IMR-90 (cell line): ENCODE results near the gene SRC. TPM values are rescaled to one million over a fixed set of nuclear protein-coding genes. Genes with fewer than 3 reads are reported as not detected.

ENCODE experiments used
- ATAC-seq: fragments of 200-7000 bp; cut with Tn5 transposase; 2 replicates; pipeline ENCODE4 v1.9.1; 2020; ENCODE audit warnings: low read depth, mild to moderate bottlenecking, moderate library complexity
- BruUV-seq: library from RNA; stranded (reverse); fragments of 400-500 nt; replicated peaks from 2 replicates; lab custom pipeline; 2021; lab: Mats Ljungman, UMichigan
- CTCF ChIA-PET: fragments of 300-600 bp; formaldehyde crosslinking; extraction: SDS; loops from one replicate; lab custom pipeline; 2021; ENCODE audit warnings: antibody characterized with exemption; lab: Yijun Ruan, JAX
- POLR2A ChIA-PET: fragments of 300-600 bp; sonication (Branson Sonifier 250); formaldehyde crosslinking; loops from one replicate; lab custom pipeline; 2022; ENCODE audit warnings: antibody characterized with exemption; ENCODE audit not compliant: unreplicated experiment; lab: Charles Lee
- DNase-seq: peaks from one replicate; pipeline ENCODE4 v3.0.0; 2013
- H2AFZ ChIP-seq: replicated peaks from 2 replicates; pipeline ENCODE3; 2013; ENCODE audit warnings: low read length, mild to moderate bottlenecking; ENCODE audit not compliant: poor library complexity
- H2AK5ac ChIP-seq: 2 replicates; pipeline ENCODE4 v1.6.1; 2013; ENCODE audit warnings: low read depth, low read length, inconsistent platforms
- H2AK9ac ChIP-seq: replicated peaks from 2 replicates; pipeline ENCODE3; 2013; ENCODE audit warnings: mild to moderate bottlenecking, low read depth, low read length, moderate library complexity; ENCODE audit not compliant: poor library complexity
- H2BK120ac ChIP-seq: 2 replicates; pipeline ENCODE4 v1.6.1; 2013; ENCODE audit warnings: low read depth, low read length, inconsistent platforms
- H2BK15ac ChIP-seq: 3 replicates; pipeline ENCODE4 v1.6.1; 2013; ENCODE audit warnings: low read depth, low read length, inconsistent platforms
- H2BK20ac ChIP-seq: 2 replicates; pipeline ENCODE4 v1.6.1; 2013; ENCODE audit warnings: low read depth, mild to moderate bottlenecking, inconsistent platforms, low read length, moderate library complexity
- H2BK5ac ChIP-seq: 2 replicates; pipeline ENCODE4 v1.6.1; 2013; ENCODE audit warnings: mild to moderate bottlenecking, low read depth, low read length, inconsistent platforms; ENCODE audit not compliant: poor library complexity, severe bottlenecking
- H3K14ac ChIP-seq: replicated peaks from 2 replicates; pipeline ENCODE4 v1.6.1; 2013; ENCODE audit warnings: low read depth, low read length, inconsistent platforms
- H3K18ac ChIP-seq: 2 replicates; pipeline ENCODE4 v1.6.1; 2013; ENCODE audit warnings: low read depth, low read length, control low read depth
- H3K23ac ChIP-seq: 2 replicates; pipeline ENCODE4 v1.6.1; 2013; ENCODE audit warnings: low read depth, low read length, inconsistent platforms
- H3K27ac ChIP-seq: 2 replicates; pipeline ENCODE4 v1.5.1; 2013; ENCODE audit warnings: mild to moderate bottlenecking, control low read depth, low read length; ENCODE audit not compliant: insufficient read depth
- H3K27me3 ChIP-seq: 2 replicates; pipeline ENCODE4 v1.6.1; 2013; ENCODE audit warnings: low read length; ENCODE audit not compliant: control insufficient read depth, insufficient read depth
- H3K36me3 ChIP-seq: 2 replicates; pipeline ENCODE4 v1.6.1; 2013; ENCODE audit warnings: low read length, mixed read lengths; ENCODE audit not compliant: control insufficient read depth, insufficient read depth
- H3K4ac ChIP-seq: 2 replicates; pipeline ENCODE4 v1.6.1; 2013; ENCODE audit warnings: low read depth, low read length, inconsistent platforms
- H3K4me1 ChIP-seq: 2 replicates; pipeline ENCODE4 v1.6.1; 2013; ENCODE audit warnings: low read length, mixed read lengths; ENCODE audit not compliant: control insufficient read depth, insufficient read depth
- H3K4me2 ChIP-seq: 2 replicates; pipeline ENCODE4 v1.6.1; 2013; ENCODE audit warnings: low read depth, mild to moderate bottlenecking, control low read depth, low read length, moderate library complexity
- H3K4me3 ChIP-seq: 2 replicates; pipeline ENCODE4 v1.5.1; 2013; ENCODE audit warnings: low read depth, mild to moderate bottlenecking, control low read depth, low read length, moderate library complexity; ENCODE audit not compliant: insufficient read depth
- H3K56ac ChIP-seq: 2 replicates; pipeline ENCODE4 v1.6.1; 2013; ENCODE audit warnings: low read length, inconsistent platforms; ENCODE audit not compliant: insufficient read depth; ENCODE audit errors: extremely low read depth
- H3K79me1 ChIP-seq, 2 experiments: 2 replicates each; pipeline ENCODE4 v1.6.1; 2013; ENCODE audit warnings: low read length in 2 of 2, inconsistent platforms in 1 of 2, low read depth in 1 of 2
- H3K9ac ChIP-seq: 2 replicates; pipeline ENCODE4 v1.6.1; 2013; ENCODE audit warnings: low read depth, low read length, control low read depth
- H3K9me1 ChIP-seq: 2 replicates; pipeline ENCODE4 v1.6.1; 2013; ENCODE audit warnings: low read length, inconsistent platforms; ENCODE audit not compliant: insufficient read depth
- H3K9me3 ChIP-seq: 2 replicates; pipeline ENCODE4 v1.6.1; 2013; ENCODE audit warnings: low read length; ENCODE audit not compliant: control insufficient read depth, insufficient read depth
- H4K20me1 ChIP-seq: 2 replicates; pipeline ENCODE4 v1.6.1; 2013; ENCODE audit warnings: low read length, inconsistent platforms; ENCODE audit not compliant: insufficient read depth
- H4K5ac ChIP-seq: 2 replicates; pipeline ENCODE4 v1.6.1; 2013; ENCODE audit warnings: mild to moderate bottlenecking, low read depth, low read length, control low read depth
- H4K8ac ChIP-seq, 2 experiments: 2 replicates each; pipeline ENCODE4 v1.6.1; 2013; ENCODE audit warnings: low read depth in 2 of 2, low read length in 2 of 2, control low read depth in 1 of 2, inconsistent platforms in 1 of 2
- H4K91ac ChIP-seq: 2 replicates; pipeline ENCODE4 v1.6.1; 2013; ENCODE audit warnings: low read depth, low read length, inconsistent platforms; ENCODE audit not compliant: insufficient read depth
- CEBPB ChIP-seq: IDR thresholded peaks from 2 replicates; pipeline ENCODE4 v1.6.1; 2012; ENCODE audit warnings: low read depth, low read length, improper control_type of control experiment
- CTCF ChIP-seq: conservative IDR thresholded peaks from 2 replicates; pipeline ENCODE4 v1.5.1; 2012; ENCODE audit warnings: mild to moderate bottlenecking, low read depth, low read length, improper control_type of control experiment
- FOS ChIP-seq: fragments of 150-350 bp; IDR thresholded peaks from 2 replicates; pipeline ENCODE4 v1.6.1; 2016; ENCODE audit warnings: low read depth, low read length
- MAZ ChIP-seq: IDR thresholded peaks from 2 replicates; pipeline ENCODE4 v1.6.1; 2012; ENCODE audit warnings: low read depth, mild to moderate bottlenecking, low read length, improper control_type of control experiment, moderate library complexity, borderline replicate concordance
- RFX5 ChIP-seq: IDR thresholded peaks from 2 replicates; pipeline ENCODE4 v1.8.0; 2012; ENCODE audit warnings: low read depth, mild to moderate bottlenecking, low read length, moderate library complexity
- WGBS, 2 experiments: methylation state at CpG; one replicate each; pipeline versions ENCODE4 v1.1.5 to v1.1.7; 2013; ENCODE audit warnings: missing lambda C conversion rate in 2 of 2; ENCODE audit not compliant: insufficient read length in 1 of 2; ENCODE audit errors: extremely low coverage in 2 of 2; 5-methylcytosine and 5-hydroxymethylcytosine counted together
- dilution Hi-C: fragments of 300-500 bp; cut with HindIII; formaldehyde crosslinking; loops from one replicate; pipeline ENCODE4 v1.14.3; 2018; ENCODE audit warnings: low sequenced_read_pairs; ENCODE audit not compliant: unreplicated experiment
- in situ Hi-C: fragments of 300-500 bp; cut with MboI; formaldehyde crosslinking; loops from 3 replicates; pipeline ENCODE4 v1.14.3; 2019; ENCODE audit warnings: low sequenced_read_pairs, inconsistent platforms, mixed read lengths
- intact Hi-C: fragments of 100-400 bp; cut with micrococcal nuclease; formaldehyde crosslinking; loops from 2 replicates; pipeline ENCODE4 v1.10.0; 2022
- polyA plus RNA-seq, 3 experiments: library from polyadenylated mRNA; depleted of rRNA; stranded (reverse); fragments of >200 nt; gene quantifications; 2 replicates each; pipeline ENCODE4 v1.2.3, GENCODE V29; 2012; ENCODE audit warnings: low replicate concordance in 1 of 3
- total RNA-seq: library from RNA; depleted of rRNA; stranded (reverse); fragments of >200 nt; gene quantifications from 2 replicates; pipeline ENCODE4 v1.2.3, GENCODE V29; 2012

The SRC gene
- total and polyA plus RNA-seq, 2 of the 4 experiments (the other 2 are of a cell fraction): 7.0 to 24.2 TPM

- no peak overlapping the region for H4K5ac ChIP-seq
- H2AK9ac ChIP-seq: no peak overlapping the region
- DNase-seq (no peak), ATAC-seq (no peak)
- no peaks in the 10 kb centered on the region for H3K9me3 ChIP-seq
- H4K20me1 ChIP-seq: peaks cover 89% of the 10 kb centered on the region
- H3K4me2 ChIP-seq: no peak overlapping the region
- dilution Hi-C loops: no loop called here
- H3K9ac ChIP-seq: no peak overlapping the region
- peaks cover 7% of the 10 kb centered on the region for H3K36me3 ChIP-seq
- no peak overlapping the region for H3K18ac ChIP-seq
- H3K23ac ChIP-seq: no peak overlapping the region
- 0 out of 2 replicates have a peak overlapping the region, but pooled peaks have one; percentile 21 for H4K91ac ChIP-seq
- H2AFZ ChIP-seq: no peak overlapping the region
- no TSS peak for BruUV-seq
- no peak overlapping the region for H2BK120ac ChIP-seq
- intact Hi-C loops: no loop called here
- peaks cover 5% of the 10 kb centered on the region for H3K4me1 ChIP-seq
- no peak overlapping the region for H3K4ac ChIP-seq
- in situ Hi-C loops: no loop called here
- no peak overlapping the region for H2AK5ac ChIP-seq
- no peak overlapping the region for H3K56ac ChIP-seq
- H2BK5ac ChIP-seq: no peak overlapping the region
- no peak overlapping the region for H2BK20ac ChIP-seq
- H3K27ac ChIP-seq: no peak overlapping the region
- peaks cover 25% of the 10 kb centered on the region for H3K9me1 ChIP-seq
- no peak overlapping the region for H4K8ac ChIP-seq
- no peaks in the 10 kb centered on the region for H3K27me3 ChIP-seq
- H3K79me1 ChIP-seq: peaks cover 40 to 93% of the 10 kb centered on the region in 2 experiments
- H2BK15ac ChIP-seq: no peak overlapping the region
- WGBS, 2 experiments: no CpG with 5 or more reads among the region's 8 CpGs
- peak overlapping the region; percentile 48; the same call in 1 of the 2 replicates for H3K14ac ChIP-seq
- ChIA-PET CTCF (no interaction called here), POLR2A (no interaction called here)
- no peak overlapping the region for H3K4me3 ChIP-seq
- no peak for TF ChIP-seq FOS
- no peak for TF ChIP-seq RFX5
- TF ChIP-seq MAZ: no peak
- TF ChIP-seq CTCF: no peak
- 0 out of 2 replicates have a peak, but pooled peaks have one; percentile 34 for TF ChIP-seq CEBPB
Observed at GRCh38 chr20:37356387-37356786, 10.4 kb downstream of the SRC start.
